ENCODE data around the gene MAP2K2.

The MAP2K2 gene

GRCh38 chr19:4089946-4090345, 34.0 kb downstream of the MAP2K2 start:
- H3K36me3 ChIP-seq (replicated peaks in 1 of 2; ENCODE audit: control insufficient read depth in 2 of 2, insufficient read depth in 2 of 2, low read length in 2 of 2), result peaks cover 19 to 53% of the 10 kb centered on the region in 2 donors
- WGBS, 2 donors (ENCODE audit: extremely low coverage in 2 of 2, insufficient read length in 2 of 2, insufficient replicate concordance in 1 of 2), result no CpG with 5 or more reads among the region's 22 CpGs

GRCh38 chr19:4089400-4089908, 34.5 kb downstream of the MAP2K2 start:
- Histone ChIP-seq H3K9me3 (replicated peaks in 1 of 2; ENCODE audit: control insufficient read depth in 2 of 2, insufficient read depth in 1 of 2, low read depth in 1 of 2, low read length in 2 of 2) (no peaks in the 10 kb centered on the region), H3K23ac (ENCODE audit: low read depth, low read length, poor library complexity) (no peak overlapping the region), H2BK15ac (ENCODE audit: low read length) (no peak overlapping the region), H4K8ac (ENCODE audit: low read depth, low read length) (no peak overlapping the region), H3K4ac (ENCODE audit: low read length) (no peak overlapping the region), H3K4me3 (ENCODE audit: low read length in 2 of 2) (no peak overlapping the region), H4K91ac (ENCODE audit: low read depth, low read length, poor library complexity) (no peak overlapping the region), H3K14ac (ENCODE audit: low read length) (no peak overlapping the region), H2AK5ac (ENCODE audit: low read depth, low read length) (no peak overlapping the region), H2BK12ac (ENCODE audit: low read length) (no peak overlapping the region), H2AFZ (ENCODE audit: low read length) (no peak overlapping the region), H3K4me1 (ENCODE audit: control insufficient read depth in 2 of 2, insufficient read depth in 1 of 2, low read depth in 1 of 2, low read length in 2 of 2) (no peaks in the 10 kb centered on the region), H3K4me2 (ENCODE audit: insufficient read depth, low read length, poor library complexity, severe bottlenecking) (no peak overlapping the region), H3K27me3 (ENCODE audit: control insufficient read depth in 3 of 3, insufficient read depth in 3 of 3, low read depth in 1 of 3, low read length in 3 of 3) (no peaks in the 10 kb centered on the region), H3K36me3 (replicated peaks in 1 of 2; ENCODE audit: control insufficient read depth in 2 of 2, insufficient read depth in 2 of 2, low read length in 2 of 2) (peaks cover 17 to 48% of the 10 kb centered on the region in 2 donors), H3K18ac (ENCODE audit: low read length) (no peak overlapping the region), H3K27ac (replicated peaks; ENCODE audit: low read length) (no peak overlapping the region), H2BK120ac (ENCODE audit: low read depth, low read length) (no peak overlapping the region), H2BK5ac (ENCODE audit: low read length) (no peak overlapping the region), H3K9ac (ENCODE audit: low read depth, low read length, poor library complexity) (no peak overlapping the region), H3K79me1 (ENCODE audit: low read depth, low read length) (no peaks in the 10 kb centered on the region)
- DNase-seq (ENCODE audit: low spot score), result no peak
- WGBS, 2 donors (ENCODE audit: extremely low coverage in 2 of 2, insufficient read length in 2 of 2, insufficient replicate concordance in 1 of 2), result no CpG with 5 or more reads among the region's 26 CpGs

More at GRCh38 chr19:4089946-4090345, 34.0 kb downstream of the MAP2K2 start:
- Histone ChIP-seq H2AK5ac (ENCODE audit: low read depth, low read length) (no peak overlapping the region), H4K8ac (ENCODE audit: low read depth, low read length) (no peak overlapping the region), H2BK15ac (ENCODE audit: low read length) (no peak overlapping the region), H3K79me1 (ENCODE audit: low read depth, low read length) (no peaks in the 10 kb centered on the region), H3K9me3 (replicated peaks in 1 of 2; ENCODE audit: control insufficient read depth in 2 of 2, insufficient read depth in 1 of 2, low read depth in 1 of 2, low read length in 2 of 2) (no peaks in the 10 kb centered on the region), H2BK120ac (ENCODE audit: low read depth, low read length) (no peak overlapping the region), H3K18ac (ENCODE audit: low read length) (peak overlapping the region; percentile 11), H4K91ac (ENCODE audit: low read depth, low read length, poor library complexity) (no peak overlapping the region), H3K14ac (ENCODE audit: low read length) (no peak overlapping the region), H2AFZ (ENCODE audit: low read length) (no peak overlapping the region), H3K4me3 (ENCODE audit: low read length in 2 of 2) (no peak overlapping the region), H2BK12ac (ENCODE audit: low read length) (no peak overlapping the region), H3K4ac (ENCODE audit: low read length) (no peak overlapping the region), H3K23ac (ENCODE audit: low read depth, low read length, poor library complexity) (no peak overlapping the region), H3K27me3 (ENCODE audit: control insufficient read depth in 3 of 3, insufficient read depth in 3 of 3, low read depth in 1 of 3, low read length in 3 of 3) (no peaks in the 10 kb centered on the region), H3K4me1 (ENCODE audit: control insufficient read depth in 2 of 2, insufficient read depth in 1 of 2, low read depth in 1 of 2, low read length in 2 of 2) (no peaks in the 10 kb centered on the region), H3K27ac (replicated peaks; ENCODE audit: low read length) (no peak overlapping the region), H3K4me2 (ENCODE audit: insufficient read depth, low read length, poor library complexity, severe bottlenecking) (no peak overlapping the region), H3K9ac (ENCODE audit: low read depth, low read length, poor library complexity) (no peak overlapping the region), H2BK5ac (ENCODE audit: low read length) (no peak overlapping the region)
- no peak for DNase-seq (ENCODE audit: low spot score)

- WGBS, 2 donors (ENCODE audit: extremely low coverage in 2 of 2, insufficient read length in 2 of 2, insufficient replicate concordance in 1 of 2), result no CpG with 5 or more reads among the region's 2 CpGs
- Histone ChIP-seq H2AFZ (ENCODE audit: low read length) (no peak overlapping the region), H3K9me3 (replicated peaks in 1 of 2; ENCODE audit: control insufficient read depth in 2 of 2, insufficient read depth in 1 of 2, low read depth in 1 of 2, low read length in 2 of 2) (no peaks in the 10 kb centered on the region), H2BK15ac (ENCODE audit: low read length) (no peak overlapping the region), H3K18ac (ENCODE audit: low read length) (no peak overlapping the region), H3K27me3 (ENCODE audit: control insufficient read depth in 3 of 3, insufficient read depth in 3 of 3, low read depth in 1 of 3, low read length in 3 of 3) (no peaks in the 10 kb centered on the region), H3K23ac (ENCODE audit: low read depth, low read length, poor library complexity) (no peak overlapping the region), H2AK5ac (ENCODE audit: low read depth, low read length) (no peak overlapping the region), H3K79me1 (ENCODE audit: low read depth, low read length) (no peaks in the 10 kb centered on the region), H3K4me1 (ENCODE audit: control insufficient read depth in 2 of 2, insufficient read depth in 1 of 2, low read depth in 1 of 2, low read length in 2 of 2) (no peaks in the 10 kb centered on the region), H2BK5ac (ENCODE audit: low read length) (no peak overlapping the region), H3K4me2 (ENCODE audit: insufficient read depth, low read length, poor library complexity, severe bottlenecking) (no peak overlapping the region), H3K4ac (ENCODE audit: low read length) (no peak overlapping the region), H2BK120ac (ENCODE audit: low read depth, low read length) (no peak overlapping the region), H2BK12ac (ENCODE audit: low read length) (no peak overlapping the region), H3K36me3 (replicated peaks in 1 of 2; ENCODE audit: control insufficient read depth in 2 of 2, insufficient read depth in 2 of 2, low read length in 2 of 2) (peaks cover 14 to 43% of the 10 kb centered on the region in 2 donors), H3K4me3 (ENCODE audit: low read length in 2 of 2) (no peak overlapping the region), H3K27ac (replicated peaks; ENCODE audit: low read length) (no peak overlapping the region), H3K14ac (ENCODE audit: low read length) (no peak overlapping the region), H4K8ac (ENCODE audit: low read depth, low read length) (no peak overlapping the region), H3K9ac (ENCODE audit: low read depth, low read length, poor library complexity) (no peak overlapping the region), H4K91ac (ENCODE audit: low read depth, low read length, poor library complexity) (no peak overlapping the region)
- no peak for DNase-seq (ENCODE audit: low spot score)
These were observed 34.9 kb downstream of the MAP2K2 start for GRCh38 chr19:4088975-4089374.

- no peak overlapping the region for H3K14ac ChIP-seq (ENCODE audit: low read length)
- no CpG with 5 or more reads among the region's 31 CpGs for WGBS, 2 donors (ENCODE audit: extremely low coverage in 2 of 2, insufficient read length in 2 of 2, insufficient replicate concordance in 1 of 2)
- H2AK5ac ChIP-seq (ENCODE audit: low read depth, low read length), result no peak overlapping the region
- H3K4me2 ChIP-seq (ENCODE audit: insufficient read depth, low read length, poor library complexity, severe bottlenecking), result no peak overlapping the region
- H2BK120ac ChIP-seq (ENCODE audit: low read depth, low read length), result no peak overlapping the region
- peak overlapping the region; percentile 34 for H3K23ac ChIP-seq (ENCODE audit: low read depth, low read length, poor library complexity)
- no peaks in the 10 kb centered on the region for H3K9me3 ChIP-seq (replicated peaks in 1 of 2; ENCODE audit: control insufficient read depth in 2 of 2, insufficient read depth in 1 of 2, low read depth in 1 of 2, low read length in 2 of 2)
- H3K79me1 ChIP-seq (ENCODE audit: low read depth, low read length), result no peaks in the 10 kb centered on the region
- H4K91ac ChIP-seq (ENCODE audit: low read depth, low read length, poor library complexity), result no peak overlapping the region
- no peaks in the 10 kb centered on the region for H3K4me1 ChIP-seq (ENCODE audit: control insufficient read depth in 2 of 2, insufficient read depth in 1 of 2, low read depth in 1 of 2, low read length in 2 of 2)
- H3K9ac ChIP-seq (ENCODE audit: low read depth, low read length, poor library complexity), result peak overlapping the region; percentile 12
- no peak overlapping the region for H2BK5ac ChIP-seq (ENCODE audit: low read length)
- peak overlapping the region in 1 of 2 donors; percentile 46 for H3K4me3 ChIP-seq (ENCODE audit: low read length in 2 of 2)
- no peak overlapping the region for H4K8ac ChIP-seq (ENCODE audit: low read depth, low read length)
- H3K18ac ChIP-seq (ENCODE audit: low read length), result peak overlapping the region; percentile 89
- H3K4ac ChIP-seq (ENCODE audit: low read length), result no peak overlapping the region
- no peak overlapping the region for H2BK15ac ChIP-seq (ENCODE audit: low read length)
- H2BK12ac ChIP-seq (ENCODE audit: low read length), result no peak overlapping the region
- no peak overlapping the region for H3K27ac ChIP-seq (replicated peaks; ENCODE audit: low read length)
- no peaks in the 10 kb centered on the region for H3K27me3 ChIP-seq (ENCODE audit: control insufficient read depth in 3 of 3, insufficient read depth in 3 of 3, low read depth in 1 of 3, low read length in 3 of 3)
- H2AFZ ChIP-seq (ENCODE audit: low read length), result no peak overlapping the region
- DNase-seq (ENCODE audit: low spot score), result no peak
- H3K36me3 ChIP-seq (replicated peaks in 1 of 2; ENCODE audit: control insufficient read depth in 2 of 2, insufficient read depth in 2 of 2, low read length in 2 of 2), result peaks cover 12 to 36% of the 10 kb centered on the region in 2 donors
These were observed 35.9 kb downstream of the MAP2K2 start for GRCh38 chr19:4087787-4088679.

Measured in neuronal stem cell (in vitro differentiated cells).